ENCODE results near the gene CDK16.

CDK16 gene

DNA sequence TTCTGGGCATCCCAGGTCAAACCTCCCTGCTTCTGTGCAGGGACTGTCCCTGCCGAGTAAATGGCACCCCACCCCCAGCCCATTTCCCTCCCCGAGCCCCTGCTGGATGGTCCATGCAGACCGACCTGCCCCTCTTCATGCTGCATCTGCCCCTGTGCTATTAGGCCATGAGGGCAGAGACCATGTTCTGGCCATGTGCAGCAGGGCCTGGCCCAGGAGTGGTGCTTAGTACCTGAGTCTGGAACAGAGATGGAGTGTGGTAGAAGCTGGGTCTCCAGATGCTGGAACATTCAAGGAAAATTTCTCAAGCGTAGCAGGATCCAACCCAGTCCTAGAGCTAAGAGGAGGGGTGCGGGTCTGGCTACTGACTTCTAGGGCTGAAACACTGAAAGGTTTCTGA is 40.1 kb upstream of the CDK16 start:
- TF ChIP-seq, protein P1, sequence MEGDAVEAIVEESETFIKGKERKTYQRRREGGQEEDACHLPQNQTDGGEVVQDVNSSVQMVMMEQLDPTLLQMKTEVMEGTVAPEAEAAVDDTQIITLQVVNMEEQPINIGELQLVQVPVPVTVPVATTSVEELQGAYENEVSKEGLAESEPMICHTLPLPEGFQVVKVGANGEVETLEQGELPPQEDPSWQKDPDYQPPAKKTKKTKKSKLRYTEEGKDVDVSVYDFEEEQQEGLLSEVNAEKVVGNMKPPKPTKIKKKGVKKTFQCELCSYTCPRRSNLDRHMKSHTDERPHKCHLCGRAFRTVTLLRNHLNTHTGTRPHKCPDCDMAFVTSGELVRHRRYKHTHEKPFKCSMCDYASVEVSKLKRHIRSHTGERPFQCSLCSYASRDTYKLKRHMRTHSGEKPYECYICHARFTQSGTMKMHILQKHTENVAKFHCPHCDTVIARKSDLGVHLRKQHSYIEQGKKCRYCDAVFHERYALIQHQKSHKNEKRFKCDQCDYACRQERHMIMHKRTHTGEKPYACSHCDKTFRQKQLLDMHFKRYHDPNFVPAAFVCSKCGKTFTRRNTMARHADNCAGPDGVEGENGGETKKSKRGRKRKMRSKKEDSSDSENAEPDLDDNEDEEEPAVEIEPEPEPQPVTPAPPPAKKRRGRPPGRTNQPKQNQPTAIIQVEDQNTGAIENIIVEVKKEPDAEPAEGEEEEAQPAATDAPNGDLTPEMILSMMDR (conservative IDR thresholded peaks at IDR 0.05; ENCODE audit: control insufficient read depth, insufficient read depth, low read depth, low read length) = no peak
- no peak overlapping the region for H3K4me3 ChIP-seq (ENCODE audit: control insufficient read depth, low read depth, low read length)
- no peak for DNase-seq (ENCODE audit: low read depth)

DNA sequence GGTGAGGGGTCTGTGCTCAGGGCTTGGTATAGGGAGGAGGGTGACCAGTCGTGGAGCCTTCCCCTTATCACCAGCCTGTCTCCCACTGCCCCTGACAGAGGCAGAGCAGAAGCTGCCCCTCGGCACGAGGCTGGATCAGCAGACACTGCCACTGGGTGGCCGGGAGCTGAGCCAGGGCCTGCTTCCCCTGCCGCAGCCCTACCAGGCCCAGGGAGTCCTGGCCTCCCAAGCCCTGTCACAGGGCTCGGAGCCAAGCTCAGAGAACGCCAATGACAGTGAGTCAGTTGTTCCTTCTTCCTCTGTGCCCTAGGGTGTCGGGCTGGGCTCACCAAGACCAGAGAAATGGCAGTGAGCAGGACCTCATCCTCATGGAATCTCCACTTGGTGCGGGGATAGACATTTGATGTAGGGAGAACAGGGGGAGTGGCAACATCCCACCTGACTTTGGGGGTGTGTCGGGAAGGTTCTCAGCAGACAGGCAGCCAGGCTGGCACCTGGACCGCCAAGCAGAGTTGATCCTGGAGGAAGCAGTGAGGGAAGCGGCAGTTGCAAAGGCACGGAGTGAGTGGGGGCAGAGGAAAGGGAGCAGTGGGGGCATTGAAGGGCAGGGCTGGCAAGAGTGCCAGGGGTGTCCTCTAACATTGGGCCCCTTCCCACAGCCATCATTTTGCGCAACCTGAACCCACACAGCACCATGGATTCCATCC is 39.1 kb upstream of the CDK16 start:
- no peak overlapping the region for H3K4me3 ChIP-seq (ENCODE audit: control insufficient read depth, low read depth, low read length)
- DNase-seq (ENCODE audit: low read depth) = peak; percentile 61

DNA sequence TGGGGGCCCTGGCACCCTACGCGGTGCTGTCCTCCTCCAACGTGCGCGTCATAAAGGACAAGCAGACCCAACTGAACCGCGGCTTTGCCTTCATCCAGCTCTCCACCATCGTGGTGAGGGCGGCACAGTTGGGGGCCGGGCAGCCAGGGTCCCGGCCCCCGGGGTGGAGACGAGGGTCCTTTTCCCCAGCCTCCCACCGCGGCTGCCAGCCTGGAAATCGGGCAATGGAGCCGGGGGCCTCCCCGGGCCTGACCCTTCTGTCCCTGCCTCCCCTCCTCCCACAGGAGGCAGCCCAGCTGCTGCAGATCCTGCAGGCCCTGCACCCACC is 38.6 kb upstream of the CDK16 start:
- TF ChIP-seq, protein P1 (conservative IDR thresholded peaks at IDR 0.05; ENCODE audit: control insufficient read depth, insufficient read depth, low read depth, low read length) = no peak
- no peak overlapping the region for H3K4me3 ChIP-seq (ENCODE audit: control insufficient read depth, low read depth, low read length)
- no peak for DNase-seq (ENCODE audit: low read depth)

More for the DNA sequence above, 39.1 kb upstream of the CDK16 start:
- TF ChIP-seq, protein P1 (conservative IDR thresholded peaks at IDR 0.05; ENCODE audit: control insufficient read depth, insufficient read depth, low read depth, low read length) = no peak

DNA sequence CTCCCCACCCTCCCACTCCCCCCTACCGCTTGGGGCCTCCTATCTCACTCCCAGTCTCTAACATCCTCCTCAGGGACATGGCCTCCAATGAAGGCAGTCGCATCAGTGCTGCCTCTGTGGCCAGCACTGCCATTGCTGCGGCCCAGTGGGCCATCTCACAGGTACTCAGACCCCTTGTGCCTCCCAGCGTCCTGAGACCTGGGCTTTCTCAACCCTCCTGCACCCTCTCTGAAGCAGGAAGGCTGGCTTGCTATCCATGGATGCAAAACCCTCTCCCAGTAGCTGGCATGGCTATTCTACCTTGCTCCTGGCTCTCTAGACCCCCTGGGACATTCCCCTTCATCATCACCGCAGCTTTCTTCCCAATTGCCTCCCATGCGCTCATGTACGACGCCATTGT is 38.1 kb upstream of the CDK16 start:
- TF ChIP-seq, protein P1 (conservative IDR thresholded peaks at IDR 0.05; ENCODE audit: control insufficient read depth, insufficient read depth, low read depth, low read length) = no peak

DNA sequence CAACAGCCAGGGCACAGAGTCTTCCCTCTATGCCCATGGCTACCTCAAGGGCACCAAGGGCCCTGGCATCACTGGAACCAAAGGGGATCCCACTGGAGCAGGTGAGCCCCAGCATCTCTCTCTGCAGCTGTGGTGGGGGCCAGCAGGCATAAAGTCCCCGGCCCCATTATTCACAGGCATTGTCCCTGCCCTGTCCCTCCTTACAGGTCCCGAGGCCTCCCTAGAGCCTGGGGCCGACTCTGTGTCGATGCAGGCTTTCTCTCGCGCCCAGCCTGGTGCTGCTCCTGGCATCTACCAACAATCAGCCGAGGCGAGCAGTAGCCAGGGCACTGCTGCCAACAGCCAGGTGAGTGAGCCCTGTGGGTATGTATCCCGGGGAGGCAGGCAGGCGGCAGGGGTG is 37.2 kb upstream of the CDK16 start:
- TF ChIP-seq, protein P1 (conservative IDR thresholded peaks at IDR 0.05; ENCODE audit: control insufficient read depth, insufficient read depth, low read depth, low read length) = no peak
- no peak for DNase-seq (ENCODE audit: low read depth)
- H3K4me3 ChIP-seq (ENCODE audit: control insufficient read depth, low read depth, low read length) = no peak overlapping the region

More for the DNA sequence above, 38.1 kb upstream of the CDK16 start:
- no peak overlapping the region for H3K4me3 ChIP-seq (ENCODE audit: control insufficient read depth, low read depth, low read length)
- DNase-seq (ENCODE audit: low read depth) = no peak

DNA sequence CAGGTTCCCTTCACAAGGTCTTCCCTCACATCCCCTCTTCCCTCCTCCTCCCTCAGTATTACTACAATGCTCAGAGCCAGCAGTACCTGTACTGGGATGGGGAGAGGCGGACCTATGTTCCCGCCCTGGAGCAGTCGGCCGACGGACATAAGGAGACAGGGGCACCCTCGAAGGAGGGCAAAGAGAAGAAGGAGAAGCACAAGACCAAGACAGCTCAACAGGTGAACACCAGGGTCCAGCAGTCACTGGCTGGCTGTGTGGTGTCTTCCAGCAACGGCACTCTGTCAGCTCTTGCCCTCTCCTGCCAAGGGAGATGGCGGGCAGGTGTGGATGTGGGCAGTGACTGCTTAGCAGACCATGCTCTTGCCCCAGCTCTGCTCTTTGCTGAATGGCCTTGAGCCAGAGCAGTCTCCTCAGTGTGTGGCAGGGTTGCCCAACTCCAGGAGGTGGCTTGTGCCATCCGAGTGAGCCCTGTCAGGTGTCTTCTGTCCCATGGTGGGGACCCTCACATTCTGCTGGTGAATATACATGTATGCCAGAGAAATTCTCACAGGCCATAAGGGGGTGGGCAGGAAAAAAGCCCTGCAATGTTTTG is 36.3 kb upstream of the CDK16 start:
- TF ChIP-seq, protein P1 (conservative IDR thresholded peaks at IDR 0.05; ENCODE audit: control insufficient read depth, insufficient read depth, low read depth, low read length) = no peak

More for the DNA sequence above, 36.3 kb upstream of the CDK16 start:
- DNase-seq (ENCODE audit: low read depth) = no peak
- H3K4me3 ChIP-seq (ENCODE audit: control insufficient read depth, low read depth, low read length) = no peak overlapping the region

Measured in fibroblast of mammary gland (primary cell).